GM21390 (cell line): ENCODE results near the gene C17orf58.
"Not testable (repeated sequence)": the region's sequence is repeated elsewhere in the genome, so short reads cannot be mapped to it uniquely, and the experiment has no call there.

Experiments used
- ATAC-seq: cut with Tn5 transposase; IDR thresholded peaks from one replicate; pipeline ENCODE4 v1.9.1; 2021; ENCODE audit not compliant: unreplicated experiment

The C17orf58 gene

DNA sequence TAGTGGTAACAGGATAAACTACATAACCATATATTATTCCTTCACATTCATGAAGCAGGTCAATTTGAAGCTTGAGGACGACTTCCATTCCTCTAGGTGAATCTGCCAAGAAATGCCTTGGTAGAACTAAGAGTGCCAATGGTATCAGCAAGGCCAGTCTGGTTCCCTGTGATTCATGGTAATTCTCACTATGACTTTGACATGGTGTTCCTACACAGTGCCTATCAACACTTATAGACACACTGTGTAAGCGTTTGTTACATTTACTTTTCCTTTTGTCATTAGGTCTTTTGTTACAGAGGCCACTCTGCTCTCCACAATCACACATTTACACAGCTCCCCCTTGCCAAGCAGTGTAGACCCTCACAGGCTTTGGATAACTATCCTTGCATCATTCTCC is 34.1 kb downstream of the C17orf58 start:
- ATAC-seq = not testable (repeated sequence)

DNA sequence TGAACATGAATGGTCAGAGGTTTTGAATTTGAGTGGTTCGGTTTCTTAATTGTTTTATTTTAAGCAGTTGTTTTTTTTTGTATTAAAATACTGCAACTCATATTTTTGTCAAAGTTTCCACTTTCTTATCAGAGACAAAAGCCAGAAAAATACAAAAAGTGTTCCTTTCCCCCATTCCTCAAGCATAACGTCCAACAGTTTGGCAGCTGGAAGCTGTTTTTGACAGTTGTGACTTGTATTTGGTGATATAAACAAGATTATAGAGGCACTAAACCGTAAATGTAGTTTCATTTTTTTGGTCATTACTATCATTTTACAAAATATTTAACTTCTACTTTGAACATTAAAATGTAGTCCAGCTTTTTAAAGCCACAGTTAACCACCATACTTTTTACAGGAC is 36.0 kb downstream of the C17orf58 start:
- not testable (repeated sequence) for ATAC-seq

DNA sequence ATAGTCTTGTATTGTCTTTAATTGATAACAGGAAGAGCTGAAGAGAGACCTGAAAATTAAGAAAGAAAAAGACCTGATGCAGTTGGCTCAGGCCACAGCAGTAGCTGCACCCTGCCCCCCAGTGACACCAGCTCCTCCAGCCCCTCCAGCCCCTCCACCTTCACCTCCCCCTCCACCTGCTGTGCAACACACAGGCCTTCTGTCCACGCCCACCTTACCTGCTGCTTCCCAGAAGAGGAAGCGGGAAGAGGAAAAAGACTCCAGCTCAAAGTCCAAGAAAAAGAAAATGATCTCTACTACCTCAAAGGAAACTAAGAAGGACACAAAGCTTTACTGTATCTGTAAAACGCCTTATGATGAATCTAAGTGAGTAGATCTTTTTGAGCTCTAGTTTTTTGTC is 36.8 kb downstream of the C17orf58 start:
- ATAC-seq = no peak

DNA sequence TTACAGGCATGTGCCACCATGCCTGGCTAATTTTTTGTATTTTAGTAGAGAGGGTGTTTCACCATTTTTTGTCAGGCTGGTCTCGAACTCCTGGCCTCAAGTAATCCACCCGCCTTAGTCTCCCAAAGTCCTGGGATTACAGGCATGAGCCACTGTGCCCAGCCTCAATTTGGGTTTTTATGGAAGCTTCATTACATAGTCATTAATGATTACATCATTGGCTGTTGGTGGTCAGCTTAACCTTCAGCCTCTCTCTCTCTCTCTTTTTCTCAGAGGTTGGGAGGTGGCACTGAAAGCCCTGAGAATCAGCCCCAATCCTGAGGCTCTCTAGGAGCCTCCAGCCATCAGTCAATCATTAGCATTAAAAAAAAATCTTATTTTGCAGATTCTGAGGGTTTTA is 45.3 kb downstream of the C17orf58 start:
- ATAC-seq = no peak

GRCh38 chr17:67947325-67947813 is 48.9 kb downstream of the C17orf58 start:
- ATAC-seq = no peak

DNA sequence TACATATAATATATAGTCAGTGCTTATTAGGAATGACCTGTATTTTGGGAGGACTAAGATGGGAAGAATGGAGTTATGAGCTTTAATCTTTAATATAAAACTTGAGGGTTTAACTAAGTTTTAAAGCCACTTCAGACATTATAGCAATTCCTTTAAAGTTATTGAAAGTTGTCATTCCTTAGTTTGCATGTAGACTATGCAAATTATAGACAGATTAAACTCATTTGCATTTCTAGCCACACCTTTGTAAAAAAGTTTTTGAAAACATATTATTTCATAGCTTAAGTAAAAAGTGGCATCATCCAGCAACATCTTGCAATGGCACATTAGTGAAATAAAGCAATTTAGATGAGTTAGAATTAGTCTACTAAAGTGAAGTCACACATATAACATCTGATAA is 49.8 kb downstream of the C17orf58 start:
- ATAC-seq = no peak

DNA sequence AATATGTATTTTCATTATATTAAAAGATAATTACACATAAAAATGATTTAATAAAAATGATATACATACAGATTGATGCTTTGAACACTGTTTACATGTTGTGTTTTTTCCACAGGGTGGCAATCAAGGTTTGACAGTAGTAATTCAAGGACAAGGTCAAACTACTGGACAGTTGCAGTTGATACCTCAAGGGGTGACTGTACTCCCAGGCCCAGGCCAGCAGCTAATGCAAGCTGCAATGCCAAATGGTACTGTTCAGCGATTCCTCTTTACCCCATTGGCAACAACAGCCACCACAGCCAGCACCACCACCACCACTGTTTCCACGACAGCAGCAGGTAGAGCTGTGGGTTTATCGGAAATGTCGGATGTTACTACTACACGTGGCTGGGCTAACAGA is 52.2 kb downstream of the C17orf58 start:
- ATAC-seq = no peak

DNA sequence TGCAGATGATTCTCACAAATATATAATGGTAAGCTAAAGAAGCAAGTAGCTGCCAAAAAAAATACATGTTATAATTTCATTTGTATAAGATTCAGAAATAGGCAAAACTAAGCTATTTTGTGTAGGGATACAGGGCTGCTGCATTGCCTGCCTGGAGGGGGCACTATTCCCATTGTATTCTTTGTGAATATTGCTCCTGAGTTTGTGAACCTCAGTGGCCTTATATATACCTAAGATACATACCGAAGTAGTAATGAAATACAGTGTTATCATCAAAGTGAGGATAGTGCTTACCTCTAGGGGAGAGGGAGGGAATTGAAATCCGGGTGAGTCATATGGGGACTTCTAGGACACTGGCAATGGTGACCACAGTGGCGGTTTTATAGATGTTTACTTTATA is 53.5 kb downstream of the C17orf58 start:
- no peak for ATAC-seq
